ELF-1 (cell line): ENCODE data around the gene MLLT6.
"Not testable (repeated sequence)": the region's sequence is repeated elsewhere in the genome, so short reads cannot be mapped to it uniquely, and the experiment has no call there.

ENCODE experiments used
- DNase-seq: peaks from one replicate; pipeline ENCODE4 v3.0.0-alpha.2; 2016; ENCODE audit warnings: low read depth, low spot score

Gene MLLT6

DNA sequence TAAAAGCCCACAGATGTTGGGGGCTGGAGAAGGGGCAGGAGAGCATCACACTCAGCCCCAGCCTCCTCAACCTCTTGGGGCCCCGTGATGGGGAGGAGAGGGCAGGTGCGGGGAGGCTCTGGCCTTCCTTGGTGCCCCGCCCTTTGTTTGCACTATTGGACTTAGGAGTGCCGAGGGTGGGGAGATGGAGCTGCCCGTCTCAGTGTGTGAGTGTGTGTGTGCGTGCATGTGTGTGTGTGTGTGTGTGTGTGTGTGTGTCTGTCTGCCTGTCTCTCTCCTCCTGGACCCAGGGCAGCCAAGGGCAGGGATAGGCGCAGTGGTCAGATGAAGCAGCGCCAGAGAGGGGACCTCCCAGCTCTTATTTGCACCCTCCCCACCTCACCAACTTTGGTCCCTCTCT lies 21.1 kb downstream of the MLLT6 start:
- DNase-seq: not testable (repeated sequence)

DNA sequence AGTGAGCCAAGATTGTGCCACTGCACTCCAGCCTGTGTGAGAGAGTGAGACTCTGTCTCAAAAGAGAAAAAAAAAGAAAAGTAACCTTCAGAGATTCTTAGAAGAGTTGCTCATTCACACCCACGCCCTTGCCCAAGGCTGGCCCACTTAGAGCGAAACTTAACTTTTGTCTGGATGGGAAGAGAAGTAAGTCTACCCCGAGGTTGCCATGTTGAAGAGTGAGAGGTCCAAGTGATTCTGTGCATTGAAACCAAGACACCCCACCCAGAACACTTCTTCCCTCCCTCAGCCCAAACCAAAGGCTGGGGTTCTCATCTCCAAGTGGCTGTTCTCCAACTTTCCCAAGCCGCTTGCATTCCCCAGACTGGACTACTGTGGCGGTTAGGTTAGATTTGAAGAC lies 22.7 kb downstream of the MLLT6 start:
- DNase-seq: no peak

DNA sequence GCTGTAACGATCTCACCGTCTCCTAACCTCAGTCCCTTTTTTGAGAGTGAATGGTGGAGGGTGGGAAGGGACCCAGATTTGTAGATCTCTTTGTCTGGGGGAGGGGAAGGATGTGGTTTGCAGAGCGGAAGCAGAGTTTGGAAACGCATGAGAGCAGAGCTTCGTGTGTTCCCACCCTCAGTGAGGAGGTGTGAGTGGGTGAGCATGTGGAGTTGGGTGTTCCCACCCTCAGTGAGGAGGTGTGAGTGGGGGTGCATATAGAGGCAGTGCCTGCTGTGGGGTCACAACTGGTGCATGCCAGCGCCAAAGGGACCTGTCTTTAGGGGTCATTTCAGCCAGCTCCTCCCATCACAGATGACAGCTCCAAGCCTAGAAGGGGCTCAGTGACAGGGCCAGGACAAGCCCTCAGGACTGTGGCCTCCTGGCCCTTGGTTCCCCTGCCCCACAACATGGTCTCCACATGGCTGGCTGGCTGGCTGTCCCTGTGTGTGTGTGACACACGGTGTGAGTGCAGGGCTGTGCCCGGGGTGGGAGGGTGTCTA lies 23.3 kb downstream of the MLLT6 start:
- DNase-seq: no peak

DNA sequence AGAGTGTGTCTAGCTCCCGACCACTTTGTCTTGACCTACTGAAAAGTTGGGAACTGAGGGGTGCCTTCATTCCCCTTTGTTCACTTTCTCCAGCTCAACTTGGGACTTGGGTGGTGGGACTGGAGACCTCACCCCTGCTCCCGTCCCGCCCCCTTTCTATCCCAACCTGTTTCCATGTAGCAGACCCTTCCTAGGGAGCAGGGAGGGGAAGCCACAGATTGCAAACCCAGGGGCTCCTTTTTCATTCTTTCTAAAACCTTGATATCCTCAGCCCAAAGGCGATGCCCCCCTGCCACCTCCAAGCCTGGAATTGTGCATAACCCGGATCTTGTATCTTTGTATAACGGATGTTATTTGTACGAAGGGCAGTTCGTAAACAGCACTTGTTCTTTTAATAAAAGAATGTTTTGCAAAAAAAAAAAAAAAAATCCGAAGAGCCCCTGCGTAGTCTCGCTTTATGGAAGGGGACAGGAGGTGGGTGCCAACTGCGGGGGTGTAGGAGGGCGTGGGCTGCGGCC lies 24.4 kb downstream of the MLLT6 start:
- DNase-seq: no peak

DNA sequence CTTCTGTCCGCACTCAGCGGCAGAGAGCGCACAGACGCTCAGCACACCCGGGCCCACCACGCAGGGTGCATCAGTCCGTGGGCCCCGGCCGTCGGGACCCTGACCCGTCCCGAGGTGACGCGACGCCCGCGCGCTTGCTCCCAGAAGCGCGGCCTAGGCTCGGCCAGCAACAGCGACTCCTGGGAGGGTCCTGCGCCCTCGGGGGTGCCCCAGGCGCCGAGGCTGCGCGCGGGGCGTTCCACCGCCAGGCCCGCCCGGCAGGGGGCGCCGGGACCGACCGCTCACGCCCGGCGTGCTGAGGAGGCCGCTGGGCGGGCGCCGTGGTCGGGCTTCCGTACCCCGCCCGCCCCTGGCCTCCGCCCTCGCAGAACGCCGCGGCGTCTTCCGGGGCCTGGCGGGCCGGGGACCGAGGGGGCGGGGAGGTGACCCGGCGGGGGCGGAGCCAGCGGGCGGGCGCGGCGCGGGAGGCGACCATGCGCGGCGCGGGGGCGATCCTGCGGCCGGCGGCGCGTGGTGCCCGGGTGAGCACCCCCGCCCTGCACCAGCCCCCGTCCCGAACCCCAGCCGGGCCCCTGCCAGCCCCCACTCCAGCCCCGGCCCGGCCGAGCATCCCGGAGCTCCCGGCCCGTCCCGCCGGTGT lies 24.9 kb downstream of the MLLT6 start, which contains the start of gene CISD3:
Gene CISD3 (plus strand): TSS at position 456 of the 640 bp plus-strand sequence. CDS start 18 bp downstream, at position 474.
- peak; percentile 86 for DNase-seq

DNA sequence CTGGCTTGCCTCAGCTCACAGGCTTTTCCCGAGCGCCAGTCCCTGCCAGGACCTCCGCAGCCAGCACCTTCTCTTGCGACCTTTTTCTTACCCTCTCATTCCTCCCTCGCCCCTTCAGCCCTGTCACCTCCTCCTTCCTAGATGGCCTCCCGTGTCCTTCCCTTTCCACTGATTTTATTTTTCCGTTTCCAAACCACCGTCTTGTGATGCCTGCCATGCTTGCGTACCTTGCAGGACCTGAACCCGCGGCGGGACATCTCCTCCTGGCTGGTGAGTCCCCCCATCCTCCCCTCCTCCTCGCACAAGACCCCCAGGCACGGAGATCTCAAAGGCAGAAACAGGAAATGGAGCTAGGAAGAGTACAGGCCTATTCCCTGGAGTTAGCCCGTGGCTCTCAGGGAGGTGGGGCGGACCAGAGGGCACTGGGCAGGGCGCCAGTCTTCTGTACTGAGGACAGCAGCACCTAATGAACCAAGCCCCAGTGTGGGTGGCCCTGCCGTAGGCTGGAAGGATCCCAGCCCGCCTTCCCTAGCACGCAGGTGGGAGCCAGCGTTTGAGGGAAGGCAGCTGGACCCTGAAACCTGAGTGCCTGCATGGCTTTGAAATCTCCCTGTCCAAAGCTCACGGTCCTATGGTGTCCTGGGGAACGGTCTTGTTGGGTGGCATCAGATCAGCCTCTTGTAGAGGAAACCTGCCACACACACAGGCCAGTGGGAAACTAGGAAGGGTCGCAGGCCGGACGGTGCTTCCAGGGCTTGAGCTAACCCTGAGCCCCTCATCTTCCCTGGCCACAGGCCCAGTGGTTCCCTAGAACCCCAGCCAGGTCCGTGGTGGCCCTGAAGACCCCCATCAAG lies 25.7 kb downstream of the MLLT6 start:
- DNase-seq: peak; percentile 70

DNA sequence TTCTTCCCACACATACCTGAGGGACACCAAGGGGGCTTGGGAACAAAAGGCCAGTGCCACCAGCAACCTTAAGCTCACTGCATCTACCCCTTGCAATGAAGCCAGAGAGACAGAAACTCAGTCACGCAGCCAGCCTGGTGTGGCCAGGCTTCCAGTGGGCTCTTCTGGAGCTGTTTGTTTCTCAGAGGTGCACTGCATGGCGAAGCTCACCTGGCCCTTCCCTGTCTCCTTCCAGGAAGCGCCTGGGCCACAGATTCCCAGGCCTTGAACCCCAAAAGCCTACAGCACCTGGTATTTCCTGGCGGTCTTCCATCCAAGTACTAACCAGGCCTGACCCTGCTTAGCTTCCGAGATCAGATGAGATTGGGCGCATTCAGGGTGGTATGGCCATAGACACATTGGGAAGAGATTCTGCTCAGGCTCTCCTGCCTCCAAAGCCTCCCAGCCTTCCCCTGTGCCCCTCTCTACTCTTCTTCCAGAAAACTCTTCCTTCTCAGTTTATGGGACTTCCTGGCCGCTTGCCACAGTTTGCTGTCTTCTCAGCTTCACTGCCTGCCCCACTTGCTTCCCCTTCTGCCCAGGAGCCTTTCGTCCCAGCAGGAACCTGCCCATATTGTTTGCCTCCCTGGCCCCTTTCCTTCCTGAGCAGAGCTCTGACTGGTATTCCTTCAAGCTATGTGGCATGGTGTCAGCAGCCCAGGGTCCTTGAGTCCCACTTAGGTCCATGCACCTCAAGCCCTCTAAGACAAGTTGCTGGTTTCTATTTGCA lies 26.6 kb downstream of the MLLT6 start:
- DNase-seq: no peak

DNA sequence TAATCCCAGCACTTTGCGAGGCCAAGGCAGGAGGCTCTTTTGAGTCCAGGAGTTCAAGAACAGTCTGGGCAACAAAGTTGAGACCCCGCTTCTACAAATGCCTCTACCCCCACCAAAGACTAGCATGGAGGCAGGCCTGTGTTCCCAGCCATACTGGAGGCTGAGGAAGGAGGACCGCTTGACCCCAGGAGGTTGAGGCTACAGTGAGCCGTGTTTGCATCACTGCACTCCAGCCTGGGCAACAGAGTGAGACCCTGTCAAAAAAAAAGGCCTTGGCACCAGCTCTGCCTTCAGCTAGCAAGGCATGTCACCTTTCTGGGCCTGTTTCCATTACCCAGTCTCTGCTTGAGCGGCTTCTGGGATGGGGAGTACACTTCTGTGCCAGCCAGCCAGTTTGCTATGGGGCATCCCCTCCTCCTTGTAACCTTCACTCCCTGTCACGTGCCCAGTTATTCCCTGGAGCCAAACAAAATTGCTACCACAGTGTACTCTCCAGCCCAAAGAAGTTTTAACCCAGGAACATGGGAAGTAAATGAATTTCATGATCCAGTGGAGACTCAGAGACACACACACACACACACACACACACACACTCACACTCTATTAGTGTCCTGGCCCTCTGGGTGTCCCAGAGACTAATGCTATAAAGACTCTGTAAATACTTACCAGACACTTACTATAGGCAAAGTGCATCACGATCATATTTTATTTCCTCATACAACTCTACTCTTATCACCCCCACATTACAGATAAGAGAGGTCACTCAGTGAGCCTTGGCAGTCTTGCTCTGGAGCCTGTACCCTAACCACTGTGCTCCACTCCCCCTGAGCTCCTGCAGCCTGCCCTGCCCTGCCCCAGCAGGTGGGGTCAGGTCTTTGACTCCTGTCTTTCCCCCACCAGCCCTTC lies 27.6 kb downstream of the MLLT6 start:
- DNase-seq: no peak

DNA sequence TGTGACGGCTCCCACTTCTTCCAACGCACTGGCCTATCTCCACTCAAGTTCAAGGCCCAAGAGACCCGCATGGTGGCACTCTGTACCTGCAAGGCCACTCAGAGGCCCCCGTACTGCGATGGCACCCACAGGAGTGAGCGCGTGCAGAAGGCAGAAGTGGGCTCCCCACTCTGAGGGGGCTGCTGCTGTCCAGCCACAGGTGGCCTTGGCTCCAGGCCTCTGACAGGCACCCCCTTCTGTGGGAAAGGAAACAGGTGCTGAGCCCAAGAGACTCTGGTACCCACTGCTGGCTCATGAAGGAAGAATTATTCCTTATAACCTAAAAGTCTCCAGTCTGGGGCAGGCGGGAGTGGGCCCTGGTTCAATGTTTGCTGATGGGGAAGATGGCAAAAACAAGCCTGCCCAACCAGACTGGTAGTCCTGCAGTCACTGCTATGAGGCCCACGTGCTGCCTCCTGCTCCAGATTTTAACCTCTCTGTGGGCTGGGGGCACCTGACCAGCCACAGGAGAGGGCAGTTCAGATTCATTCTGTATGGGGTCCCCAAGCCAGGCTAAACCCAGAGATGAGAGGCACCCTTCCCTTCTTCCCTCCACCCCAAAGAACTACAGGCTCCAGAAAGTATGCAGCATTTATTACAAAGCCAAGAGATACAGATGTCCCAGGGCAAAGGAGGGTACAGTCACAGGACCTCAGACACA lies 28.4 kb downstream of the MLLT6 start:
- DNase-seq: no peak

DNA sequence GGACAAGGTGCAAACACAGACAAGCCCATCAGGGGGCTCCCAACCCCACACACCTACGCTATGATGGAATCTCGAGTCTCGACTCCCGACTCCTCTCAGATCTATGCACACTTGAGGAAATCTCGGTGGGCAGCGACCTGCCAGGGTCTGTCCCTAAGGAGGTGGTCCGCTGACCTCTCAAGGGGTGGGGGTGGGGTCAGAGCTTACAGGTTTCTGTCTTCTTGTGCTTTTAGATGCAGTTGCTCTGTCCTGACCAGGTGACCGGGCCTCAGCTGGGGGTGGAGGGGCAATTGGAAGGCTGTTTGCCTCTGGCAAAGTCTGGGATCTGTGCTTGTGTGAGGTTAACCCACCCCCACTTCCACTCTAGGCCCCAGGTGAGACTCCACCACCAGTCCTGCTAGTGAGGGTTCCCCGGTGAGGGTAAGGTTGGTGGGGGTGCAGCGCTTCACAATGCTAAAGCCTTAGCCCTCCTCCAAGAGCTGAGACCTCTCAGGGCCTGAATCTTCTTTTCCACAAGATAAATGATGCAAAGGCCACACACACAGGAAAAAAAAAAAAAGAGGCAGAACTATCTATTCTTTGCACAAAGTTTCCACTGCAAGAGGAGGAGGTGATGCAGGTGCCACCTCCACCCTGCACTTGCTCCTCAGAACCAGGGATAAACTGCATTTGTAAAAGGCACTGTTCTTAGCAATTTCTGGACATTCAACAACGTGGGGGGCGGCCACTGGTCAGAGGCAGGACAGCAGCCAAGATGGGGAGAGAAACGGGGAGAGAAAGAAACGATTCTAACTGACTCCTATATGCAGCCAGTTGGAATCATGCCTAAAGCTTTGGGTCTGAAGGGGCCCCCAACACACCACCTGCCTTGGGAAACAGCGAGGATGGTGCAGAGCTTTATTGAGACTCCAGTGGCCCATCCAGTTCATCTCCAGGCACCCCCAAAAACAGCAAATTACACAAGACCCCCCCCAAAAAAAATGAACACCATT lies 29.2 kb downstream of the MLLT6 start:
- DNase-seq: peak; percentile 49

DNA sequence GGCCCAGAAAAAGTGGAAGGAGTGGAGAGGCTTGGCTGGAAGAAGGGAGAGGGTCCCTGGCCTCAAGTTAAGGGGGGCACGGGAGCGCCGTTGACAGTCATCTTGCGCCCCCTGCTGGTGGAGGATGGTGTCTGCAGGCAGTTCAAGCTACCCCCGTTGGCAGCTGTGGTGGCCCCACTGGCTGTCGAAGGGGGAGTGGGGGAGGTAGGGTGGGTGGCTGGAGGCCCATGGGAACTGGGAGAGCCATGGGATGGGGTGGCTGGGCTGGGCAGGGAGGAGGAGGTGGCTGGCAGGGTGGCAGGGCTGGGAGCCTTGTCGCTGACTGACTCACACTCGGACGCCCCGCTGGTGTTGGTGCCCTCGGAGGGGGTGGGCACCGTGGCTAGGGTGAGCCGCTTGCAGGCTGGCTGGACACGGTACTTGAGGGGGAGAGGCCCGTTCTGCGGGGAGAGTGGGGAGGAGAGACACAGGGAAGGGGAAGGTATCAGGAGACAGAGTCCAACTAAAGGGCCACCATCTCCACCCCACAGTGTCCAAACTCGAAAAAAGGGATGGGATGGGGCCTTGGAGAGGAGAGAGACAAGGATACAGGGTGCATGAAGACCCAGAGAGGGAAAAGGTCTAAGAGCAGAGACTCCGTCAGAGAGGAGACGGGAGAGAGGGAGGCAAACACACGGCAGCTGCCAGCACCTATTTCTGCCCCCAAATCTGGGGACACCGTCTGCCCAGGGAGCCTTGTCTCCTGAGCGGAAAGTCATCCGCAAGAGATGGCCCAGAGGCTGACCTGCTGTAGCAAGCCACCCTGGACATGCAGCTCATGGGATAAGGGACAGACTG lies 30.3 kb downstream of the MLLT6 start:
- peak; percentile 59 for DNase-seq

DNA sequence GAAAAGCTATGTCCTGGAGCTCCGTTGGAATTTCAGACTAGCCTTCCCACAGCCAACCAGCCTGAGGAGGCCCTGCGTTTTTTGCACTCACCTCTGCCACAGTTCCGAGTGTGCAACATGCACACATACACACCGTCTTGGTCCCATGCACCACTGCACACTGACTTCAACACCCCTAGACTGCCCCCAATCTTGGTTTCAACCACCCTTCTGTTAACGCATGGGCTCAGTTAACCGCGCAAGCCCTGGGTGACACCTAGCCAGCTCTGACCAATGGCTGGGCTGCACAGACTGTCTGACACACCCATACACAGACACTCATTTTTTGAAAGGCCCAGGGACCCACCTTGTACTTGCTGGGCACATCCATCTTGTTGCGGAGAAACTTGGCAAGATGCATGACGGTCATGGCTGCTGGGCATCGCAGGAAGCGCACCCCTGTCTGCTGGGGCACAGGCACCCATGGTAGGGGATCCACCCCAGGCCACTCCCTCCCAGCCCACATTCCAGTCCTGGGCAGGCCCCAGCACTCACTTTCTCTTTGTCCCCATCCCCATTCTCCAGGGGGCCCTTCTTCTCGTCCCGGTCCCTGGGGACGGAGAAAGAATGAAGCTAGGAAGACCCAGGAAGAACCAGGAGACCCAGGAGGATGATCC lies 33.1 kb downstream of the MLLT6 start:
- no peak for DNase-seq

DNA sequence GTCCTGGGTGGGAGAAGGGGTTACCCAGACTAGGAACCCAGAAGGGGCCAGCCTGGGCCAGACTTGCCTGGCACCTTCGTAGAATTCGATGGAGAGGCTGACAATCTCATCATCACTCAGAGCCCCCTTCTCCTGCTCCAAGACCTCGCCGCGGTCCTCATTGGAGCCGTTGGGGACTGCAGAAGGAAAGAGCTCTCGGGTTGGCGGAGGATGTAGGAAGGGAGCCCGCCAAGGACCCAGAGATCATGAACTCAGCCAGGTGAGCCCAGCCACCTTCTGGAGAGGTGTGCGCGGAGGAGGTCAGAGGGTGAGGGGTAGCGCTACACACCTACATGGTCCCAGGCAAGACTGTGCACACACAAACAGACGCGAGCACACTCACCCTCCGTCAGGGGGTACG lies 33.6 kb downstream of the MLLT6 start:
- DNase-seq: no peak

DNA sequence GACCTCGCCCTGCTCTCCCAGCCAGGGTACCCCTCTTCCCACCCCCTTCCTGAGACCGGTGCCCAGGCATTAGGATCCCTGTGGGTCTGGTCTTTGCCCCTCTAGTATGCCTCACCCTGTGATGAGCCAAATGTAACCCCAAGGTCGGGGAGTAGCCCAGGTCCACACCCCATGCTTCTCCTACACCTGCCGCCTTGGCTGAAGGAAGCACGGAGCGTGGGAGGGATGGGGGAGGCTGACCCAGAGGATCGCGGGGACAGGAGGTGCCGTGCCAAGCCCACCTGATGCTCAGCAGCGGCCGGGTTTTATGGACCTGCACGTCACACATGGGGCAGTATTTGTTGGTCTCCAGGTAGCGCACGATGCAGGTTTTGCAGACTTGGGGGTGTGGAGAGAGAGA lies 34.2 kb downstream of the MLLT6 start:
- DNase-seq: no peak

DNA sequence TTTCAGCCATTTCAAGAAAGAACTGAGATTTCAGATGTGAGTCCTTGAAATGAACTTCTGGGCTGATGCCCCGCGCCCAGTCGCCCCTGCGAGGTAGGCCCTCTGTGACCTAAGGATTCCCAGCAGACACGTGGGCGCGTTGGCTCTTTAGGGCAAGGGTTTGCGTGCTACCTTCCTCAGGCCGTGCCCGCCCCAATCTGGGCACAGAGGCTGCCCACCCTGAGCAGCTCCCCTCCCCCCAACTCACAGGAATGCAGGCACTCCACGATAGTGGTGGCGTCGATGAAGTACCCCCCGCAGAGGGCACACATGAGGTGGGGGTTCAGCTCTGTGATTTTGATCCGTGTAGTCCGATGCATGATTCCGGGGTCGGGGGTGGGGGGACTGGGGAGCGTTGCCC lies 35.0 kb downstream of the MLLT6 start:
- DNase-seq: no peak

DNA sequence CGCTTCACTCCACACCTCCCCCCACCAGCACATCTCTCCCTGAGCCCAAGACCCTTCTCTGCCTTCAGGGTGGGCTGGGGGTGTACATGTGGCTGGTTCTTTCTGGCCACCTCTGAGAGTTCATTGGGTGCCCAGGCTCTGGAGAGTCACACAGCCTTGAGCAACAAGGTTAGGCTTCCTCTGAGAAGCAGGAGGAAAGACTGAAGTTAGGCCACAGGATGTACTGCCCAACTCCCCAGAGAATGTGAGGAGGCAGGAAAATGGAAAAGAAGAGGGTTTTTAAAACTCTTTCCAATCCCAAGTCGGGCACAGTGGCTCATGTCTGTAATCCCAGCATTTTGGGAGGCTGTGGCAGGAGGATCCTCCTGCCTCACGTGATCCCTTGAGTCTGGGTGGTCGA lies 35.7 kb downstream of the MLLT6 start:
- DNase-seq: no peak

DNA sequence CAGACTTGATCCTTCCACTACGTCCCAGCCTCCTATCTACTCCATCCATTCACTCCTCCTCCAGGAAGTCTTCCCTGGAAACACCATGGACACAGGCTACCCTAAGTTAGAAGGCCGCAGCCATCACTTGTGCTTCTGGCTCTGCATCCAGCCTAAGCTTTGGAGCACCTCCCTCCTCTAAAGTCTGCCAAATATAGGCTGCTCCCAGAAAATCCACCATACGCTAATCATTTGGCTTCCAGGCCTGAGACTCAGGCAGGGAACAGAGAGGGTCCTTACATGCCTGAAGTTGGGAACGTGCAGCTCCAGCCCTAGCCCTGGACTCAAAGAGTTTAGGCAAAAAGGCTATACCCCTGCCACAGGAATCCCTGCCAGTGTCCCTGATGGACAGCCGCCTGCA lies 36.4 kb downstream of the MLLT6 start:
- DNase-seq: no peak
